ENCODE data around the gene AGR3.

AGR3 gene

DNA sequence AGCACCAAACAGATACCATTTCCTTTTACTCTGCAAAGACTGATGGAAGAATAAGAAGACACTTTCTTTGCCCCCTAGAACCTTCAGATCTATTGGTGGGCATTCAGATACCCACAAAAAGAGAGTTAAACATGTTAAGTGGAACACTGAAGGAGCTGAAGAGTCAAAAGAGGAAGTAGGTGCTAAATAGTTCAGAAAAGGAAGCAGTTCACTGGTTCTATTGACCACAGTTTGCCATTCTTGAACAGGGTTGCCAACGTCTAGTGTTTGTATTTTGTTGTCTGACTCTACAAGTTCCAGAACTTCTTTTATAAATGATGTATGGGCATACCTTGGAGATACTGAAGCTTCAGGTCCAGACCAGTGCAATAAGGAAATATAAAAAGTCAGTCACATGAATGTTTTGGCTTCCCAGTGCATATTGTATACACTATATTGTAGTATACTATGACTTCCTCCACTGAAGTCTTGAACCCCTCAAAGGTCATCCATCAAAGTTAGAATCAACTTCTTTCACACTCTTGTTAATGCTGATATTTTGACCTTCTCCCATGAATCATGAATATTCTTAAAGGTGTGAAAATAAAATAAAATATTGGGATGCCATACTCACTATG is 47.5 kb upstream of the AGR3 start:
- TF ChIP-seq ZNF555 (tag by site-specific recombination; conservative IDR thresholded peaks at IDR 0.05) (no peak), ZBTB8A (tag by site-specific recombination; IDR thresholded peaks at IDR 0.05) (no peak), ZNF514 (tag by site-specific recombination; IDR thresholded peaks at IDR 0.05) (no peak), ZNF785 (tag by site-specific recombination; IDR thresholded peaks at IDR 0.05) (no peak)
- H3K36me3 ChIP-seq (ENCODE audit: control insufficient read depth in 2 of 2, insufficient read depth in 1 of 2, low read length in 2 of 2): no peaks in the 10 kb centered on the region
- no peak overlapping the region for H3K4me3 ChIP-seq (ENCODE audit: low read depth, low read length)
- no peaks in the 10 kb centered on the region; the same call in 1 of the 2 replicates for H3K9me3 ChIP-seq (ENCODE audit: control insufficient read depth, insufficient read depth, low read depth, low read length)
- H3K27ac ChIP-seq (ENCODE audit: extremely low read depth, low read depth, low read length): no peak overlapping the region
- no peaks in the 10 kb centered on the region for H3K4me1 ChIP-seq (ENCODE audit: control insufficient read depth, insufficient read depth, low read length)
- POLR2A ChIA-PET: interaction anchor here (0.6 kb wide), 1 partner anchor 835 kb away, joined by 9 read pairs; no protein-coding TSS in a partner anchor
- CTCF ChIA-PET: interaction anchor here (1.0 to 1.5 kb wide), 2 partner anchors 9 to 11 kb away, joined by 3 to 7 read pairs; no protein-coding TSS in a partner anchor

DNA sequence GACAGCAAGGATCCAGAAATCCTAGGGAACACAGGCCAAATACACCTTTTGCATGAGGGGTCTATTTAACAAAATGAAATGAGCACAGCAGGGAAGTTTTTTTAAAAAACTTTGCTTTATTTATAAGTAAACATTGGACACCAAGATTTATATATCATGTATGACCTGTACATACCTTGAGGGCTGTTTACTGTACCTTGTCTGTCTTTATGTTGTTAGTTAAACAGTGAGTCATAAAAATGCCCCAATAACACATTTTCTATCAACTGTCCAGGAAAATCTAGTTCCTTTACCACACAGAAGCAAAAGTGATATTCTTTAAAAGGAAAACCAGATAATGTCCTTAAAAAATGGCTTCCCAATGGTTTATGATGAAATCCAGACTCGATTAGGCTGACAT is 45.1 kb upstream of the AGR3 start:
- no peaks in the 10 kb centered on the region; the same call in 1 of the 2 replicates for H3K9me3 ChIP-seq (ENCODE audit: control insufficient read depth, insufficient read depth, low read depth, low read length)

More for the DNA sequence above, 45.1 kb upstream of the AGR3 start:
- ChIA-PET CTCF (interaction anchor here (0.7 to 1.4 kb wide), 6 partner anchors 9 to 446 kb away, joined by 3 to 6 read pairs (median 4); no protein-coding TSS in a partner anchor), POLR2A (no interaction called here)
- Histone ChIP-seq H3K4me1 (ENCODE audit: control insufficient read depth, insufficient read depth, low read length) (no peaks in the 10 kb centered on the region), H3K4me3 (ENCODE audit: low read depth, low read length) (no peak overlapping the region), H3K27ac (ENCODE audit: extremely low read depth, low read depth, low read length) (no peak overlapping the region), H3K36me3 (ENCODE audit: control insufficient read depth in 2 of 2, insufficient read depth in 1 of 2, low read length in 2 of 2) (no peaks in the 10 kb centered on the region)
- TF ChIP-seq ZNF202 (tag by site-specific recombination; IDR thresholded peaks at IDR 0.05; ENCODE audit: borderline replicate concordance): no peak
- TF ChIP-seq, protein P1, sequence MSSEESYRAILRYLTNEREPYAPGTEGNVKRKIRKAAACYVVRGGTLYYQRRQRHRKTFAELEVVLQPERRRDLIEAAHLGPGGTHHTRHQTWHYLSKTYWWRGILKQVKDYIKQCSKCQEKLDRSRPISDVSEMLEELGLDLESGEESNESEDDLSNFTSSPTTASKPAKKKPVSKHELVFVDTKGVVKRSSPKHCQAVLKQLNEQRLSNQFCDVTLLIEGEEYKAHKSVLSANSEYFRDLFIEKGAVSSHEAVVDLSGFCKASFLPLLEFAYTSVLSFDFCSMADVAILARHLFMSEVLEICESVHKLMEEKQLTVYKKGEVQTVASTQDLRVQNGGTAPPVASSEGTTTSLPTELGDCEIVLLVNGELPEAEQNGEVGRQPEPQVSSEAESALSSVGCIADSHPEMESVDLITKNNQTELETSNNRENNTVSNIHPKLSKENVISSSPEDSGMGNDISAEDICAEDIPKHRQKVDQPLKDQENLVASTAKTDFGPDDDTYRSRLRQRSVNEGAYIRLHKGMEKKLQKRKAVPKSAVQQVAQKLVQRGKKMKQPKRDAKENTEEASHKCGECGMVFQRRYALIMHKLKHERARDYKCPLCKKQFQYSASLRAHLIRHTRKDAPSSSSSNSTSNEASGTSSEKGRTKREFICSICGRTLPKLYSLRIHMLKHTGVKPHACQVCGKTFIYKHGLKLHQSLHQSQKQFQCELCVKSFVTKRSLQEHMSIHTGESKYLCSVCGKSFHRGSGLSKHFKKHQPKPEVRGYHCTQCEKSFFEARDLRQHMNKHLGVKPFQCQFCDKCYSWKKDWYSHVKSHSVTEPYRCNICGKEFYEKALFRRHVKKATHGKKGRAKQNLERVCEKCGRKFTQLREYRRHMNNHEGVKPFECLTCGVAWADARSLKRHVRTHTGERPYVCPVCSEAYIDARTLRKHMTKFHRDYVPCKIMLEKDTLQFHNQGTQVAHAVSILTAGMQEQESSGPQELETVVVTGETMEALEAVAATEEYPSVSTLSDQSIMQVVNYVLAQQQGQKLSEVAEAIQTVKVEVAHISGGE (tag by site-specific recombination; conservative IDR thresholded peaks at IDR 0.05; ENCODE audit: low read depth): no peak
- TF ChIP-seq ZNF2 (tag by site-specific recombination; IDR thresholded peaks at IDR 0.05): no peak
- no peak for TF ChIP-seq ZNF155 (tag by site-specific recombination; IDR thresholded peaks at IDR 0.05)
- TF ChIP-seq ZNF521 (tag by site-specific recombination; IDR thresholded peaks at IDR 0.05): no peak
- TF ChIP-seq GLI2 (tag by site-specific recombination; IDR thresholded peaks at IDR 0.05; ENCODE audit: borderline replicate concordance, low read depth): no peak
- no peak for TF ChIP-seq MEIS1 (CRISPR knock-in tag; IDR thresholded peaks at IDR 0.05; ENCODE audit: borderline replicate concordance)
- no peak for TF ChIP-seq ZNF768 (tag by site-specific recombination; IDR thresholded peaks at IDR 0.05)
- TF ChIP-seq ZNF292 (tag by site-specific recombination; IDR thresholded peaks at IDR 0.05; ENCODE audit: borderline replicate concordance, low read depth): no peak
- no peak for TF ChIP-seq ZNF654 (tag by site-specific recombination; IDR thresholded peaks at IDR 0.05; ENCODE audit: low read depth)
- TF ChIP-seq, protein P2, sequence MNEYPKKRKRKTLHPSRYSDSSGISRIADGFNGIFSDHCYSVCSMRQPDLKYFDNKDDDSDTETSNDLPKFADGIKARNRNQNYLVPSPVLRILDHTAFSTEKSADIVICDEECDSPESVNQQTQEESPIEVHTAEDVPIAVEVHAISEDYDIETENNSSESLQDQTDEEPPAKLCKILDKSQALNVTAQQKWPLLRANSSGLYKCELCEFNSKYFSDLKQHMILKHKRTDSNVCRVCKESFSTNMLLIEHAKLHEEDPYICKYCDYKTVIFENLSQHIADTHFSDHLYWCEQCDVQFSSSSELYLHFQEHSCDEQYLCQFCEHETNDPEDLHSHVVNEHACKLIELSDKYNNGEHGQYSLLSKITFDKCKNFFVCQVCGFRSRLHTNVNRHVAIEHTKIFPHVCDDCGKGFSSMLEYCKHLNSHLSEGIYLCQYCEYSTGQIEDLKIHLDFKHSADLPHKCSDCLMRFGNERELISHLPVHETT (tag by site-specific recombination; IDR thresholded peaks at IDR 0.05): no peak
- no peak for TF ChIP-seq ZNF10 (tag by site-specific recombination; IDR thresholded peaks at IDR 0.05)
- TF ChIP-seq, protein P3, sequence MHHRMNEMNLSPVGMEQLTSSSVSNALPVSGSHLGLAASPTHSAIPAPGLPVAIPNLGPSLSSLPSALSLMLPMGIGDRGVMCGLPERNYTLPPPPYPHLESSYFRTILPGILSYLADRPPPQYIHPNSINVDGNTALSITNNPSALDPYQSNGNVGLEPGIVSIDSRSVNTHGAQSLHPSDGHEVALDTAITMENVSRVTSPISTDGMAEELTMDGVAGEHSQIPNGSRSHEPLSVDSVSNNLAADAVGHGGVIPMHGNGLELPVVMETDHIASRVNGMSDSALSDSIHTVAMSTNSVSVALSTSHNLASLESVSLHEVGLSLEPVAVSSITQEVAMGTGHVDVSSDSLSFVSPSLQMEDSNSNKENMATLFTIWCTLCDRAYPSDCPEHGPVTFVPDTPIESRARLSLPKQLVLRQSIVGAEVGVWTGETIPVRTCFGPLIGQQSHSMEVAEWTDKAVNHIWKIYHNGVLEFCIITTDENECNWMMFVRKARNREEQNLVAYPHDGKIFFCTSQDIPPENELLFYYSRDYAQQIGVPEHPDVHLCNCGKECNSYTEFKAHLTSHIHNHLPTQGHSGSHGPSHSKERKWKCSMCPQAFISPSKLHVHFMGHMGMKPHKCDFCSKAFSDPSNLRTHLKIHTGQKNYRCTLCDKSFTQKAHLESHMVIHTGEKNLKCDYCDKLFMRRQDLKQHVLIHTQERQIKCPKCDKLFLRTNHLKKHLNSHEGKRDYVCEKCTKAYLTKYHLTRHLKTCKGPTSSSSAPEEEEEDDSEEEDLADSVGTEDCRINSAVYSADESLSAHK (tag by site-specific recombination; IDR thresholded peaks at IDR 0.05): no peak
- no peak for TF ChIP-seq ZNF404 (tag by site-specific recombination; IDR thresholded peaks at IDR 0.05)
- no peak for TF ChIP-seq ZNF175 (tag by site-specific recombination; IDR thresholded peaks at IDR 0.05)
- TF ChIP-seq ZNF510 (tag by site-specific recombination; IDR thresholded peaks at IDR 0.05; ENCODE audit: insufficient replicate concordance): no peak

Data from HEK293 (cell line).